IMR-90 (cell line): ENCODE data around the gene WBP1L. TPM values are rescaled to one million over a fixed set of nuclear protein-coding genes. Genes with fewer than 3 reads are reported as not detected.

Source experiments
- ATAC-seq: fragments of 200-7000 bp; cut with Tn5 transposase; 2 replicates; pipeline ENCODE4 v1.9.1; 2020; ENCODE audit warnings: low read depth, mild to moderate bottlenecking, moderate library complexity
- BruUV-seq: library from RNA; stranded (reverse); fragments of 400-500 nt; replicated peaks from 2 replicates; lab custom pipeline; 2021; lab: Mats Ljungman, UMichigan
- CTCF ChIA-PET: fragments of 300-600 bp; formaldehyde crosslinking; extraction: SDS; loops from one replicate; lab custom pipeline; 2021; ENCODE audit warnings: antibody characterized with exemption; lab: Yijun Ruan, JAX
- POLR2A ChIA-PET: fragments of 300-600 bp; sonication (Branson Sonifier 250); formaldehyde crosslinking; loops from one replicate; lab custom pipeline; 2022; ENCODE audit warnings: antibody characterized with exemption; ENCODE audit not compliant: unreplicated experiment; lab: Charles Lee
- DNase-seq: peaks from one replicate; pipeline ENCODE4 v3.0.0; 2013
- H2AFZ ChIP-seq: replicated peaks from 2 replicates; pipeline ENCODE3; 2013; ENCODE audit warnings: low read length, mild to moderate bottlenecking; ENCODE audit not compliant: poor library complexity
- H2AK5ac ChIP-seq: 2 replicates; pipeline ENCODE4 v1.6.1; 2013; ENCODE audit warnings: low read depth, low read length, inconsistent platforms
- H2AK9ac ChIP-seq: replicated peaks from 2 replicates; pipeline ENCODE3; 2013; ENCODE audit warnings: mild to moderate bottlenecking, low read depth, low read length, moderate library complexity; ENCODE audit not compliant: poor library complexity
- H2BK120ac ChIP-seq: 2 replicates; pipeline ENCODE4 v1.6.1; 2013; ENCODE audit warnings: low read depth, low read length, inconsistent platforms
- H2BK15ac ChIP-seq: 3 replicates; pipeline ENCODE4 v1.6.1; 2013; ENCODE audit warnings: low read depth, low read length, inconsistent platforms
- H2BK20ac ChIP-seq: 2 replicates; pipeline ENCODE4 v1.6.1; 2013; ENCODE audit warnings: low read depth, mild to moderate bottlenecking, inconsistent platforms, low read length, moderate library complexity
- H2BK5ac ChIP-seq: 2 replicates; pipeline ENCODE4 v1.6.1; 2013; ENCODE audit warnings: mild to moderate bottlenecking, low read depth, low read length, inconsistent platforms; ENCODE audit not compliant: poor library complexity, severe bottlenecking
- H3K14ac ChIP-seq: replicated peaks from 2 replicates; pipeline ENCODE4 v1.6.1; 2013; ENCODE audit warnings: low read depth, low read length, inconsistent platforms
- H3K18ac ChIP-seq: 2 replicates; pipeline ENCODE4 v1.6.1; 2013; ENCODE audit warnings: low read depth, low read length, control low read depth
- H3K23ac ChIP-seq: 2 replicates; pipeline ENCODE4 v1.6.1; 2013; ENCODE audit warnings: low read depth, low read length, inconsistent platforms
- H3K27ac ChIP-seq: 2 replicates; pipeline ENCODE4 v1.5.1; 2013; ENCODE audit warnings: mild to moderate bottlenecking, control low read depth, low read length; ENCODE audit not compliant: insufficient read depth
- H3K27me3 ChIP-seq: 2 replicates; pipeline ENCODE4 v1.6.1; 2013; ENCODE audit warnings: low read length; ENCODE audit not compliant: control insufficient read depth, insufficient read depth
- H3K36me3 ChIP-seq: 2 replicates; pipeline ENCODE4 v1.6.1; 2013; ENCODE audit warnings: low read length, mixed read lengths; ENCODE audit not compliant: control insufficient read depth, insufficient read depth
- H3K4ac ChIP-seq: 2 replicates; pipeline ENCODE4 v1.6.1; 2013; ENCODE audit warnings: low read depth, low read length, inconsistent platforms
- H3K4me1 ChIP-seq: 2 replicates; pipeline ENCODE4 v1.6.1; 2013; ENCODE audit warnings: low read length, mixed read lengths; ENCODE audit not compliant: control insufficient read depth, insufficient read depth
- H3K4me2 ChIP-seq: 2 replicates; pipeline ENCODE4 v1.6.1; 2013; ENCODE audit warnings: low read depth, mild to moderate bottlenecking, control low read depth, low read length, moderate library complexity
- H3K4me3 ChIP-seq: 2 replicates; pipeline ENCODE4 v1.5.1; 2013; ENCODE audit warnings: low read depth, mild to moderate bottlenecking, control low read depth, low read length, moderate library complexity; ENCODE audit not compliant: insufficient read depth
- H3K56ac ChIP-seq: 2 replicates; pipeline ENCODE4 v1.6.1; 2013; ENCODE audit warnings: low read length, inconsistent platforms; ENCODE audit not compliant: insufficient read depth; ENCODE audit errors: extremely low read depth
- H3K79me1 ChIP-seq, 2 experiments: 2 replicates each; pipeline ENCODE4 v1.6.1; 2013; ENCODE audit warnings: low read length in 2 of 2, inconsistent platforms in 1 of 2, low read depth in 1 of 2
- H3K9ac ChIP-seq: 2 replicates; pipeline ENCODE4 v1.6.1; 2013; ENCODE audit warnings: low read depth, low read length, control low read depth
- H3K9me1 ChIP-seq: 2 replicates; pipeline ENCODE4 v1.6.1; 2013; ENCODE audit warnings: low read length, inconsistent platforms; ENCODE audit not compliant: insufficient read depth
- H3K9me3 ChIP-seq: 2 replicates; pipeline ENCODE4 v1.6.1; 2013; ENCODE audit warnings: low read length; ENCODE audit not compliant: control insufficient read depth, insufficient read depth
- H4K20me1 ChIP-seq: 2 replicates; pipeline ENCODE4 v1.6.1; 2013; ENCODE audit warnings: low read length, inconsistent platforms; ENCODE audit not compliant: insufficient read depth
- H4K5ac ChIP-seq: 2 replicates; pipeline ENCODE4 v1.6.1; 2013; ENCODE audit warnings: mild to moderate bottlenecking, low read depth, low read length, control low read depth
- H4K8ac ChIP-seq, 2 experiments: 2 replicates each; pipeline ENCODE4 v1.6.1; 2013; ENCODE audit warnings: low read depth in 2 of 2, low read length in 2 of 2, control low read depth in 1 of 2, inconsistent platforms in 1 of 2
- H4K91ac ChIP-seq: 2 replicates; pipeline ENCODE4 v1.6.1; 2013; ENCODE audit warnings: low read depth, low read length, inconsistent platforms; ENCODE audit not compliant: insufficient read depth
- RFX5 ChIP-seq: IDR thresholded peaks from 2 replicates; pipeline ENCODE4 v1.8.0; 2012; ENCODE audit warnings: low read depth, mild to moderate bottlenecking, low read length, moderate library complexity
- WGBS, 2 experiments: methylation state at CpG; one replicate each; pipeline versions ENCODE4 v1.1.5 to v1.1.7; 2013; ENCODE audit warnings: missing lambda C conversion rate in 2 of 2; ENCODE audit not compliant: insufficient read length in 1 of 2; ENCODE audit errors: extremely low coverage in 2 of 2; 5-methylcytosine and 5-hydroxymethylcytosine counted together
- dilution Hi-C: fragments of 300-500 bp; cut with HindIII; formaldehyde crosslinking; loops from one replicate; pipeline ENCODE4 v1.14.3; 2018; ENCODE audit warnings: low sequenced_read_pairs; ENCODE audit not compliant: unreplicated experiment
- in situ Hi-C: fragments of 300-500 bp; cut with MboI; formaldehyde crosslinking; loops from 3 replicates; pipeline ENCODE4 v1.14.3; 2019; ENCODE audit warnings: low sequenced_read_pairs, inconsistent platforms, mixed read lengths
- intact Hi-C: fragments of 100-400 bp; cut with micrococcal nuclease; formaldehyde crosslinking; loops from 2 replicates; pipeline ENCODE4 v1.10.0; 2022
- polyA plus RNA-seq, 3 experiments: library from polyadenylated mRNA; depleted of rRNA; stranded (reverse); fragments of >200 nt; gene quantifications; 2 replicates each; pipeline ENCODE4 v1.2.3, GENCODE V29; 2012; ENCODE audit warnings: low replicate concordance in 1 of 3
- total RNA-seq: library from RNA; depleted of rRNA; stranded (reverse); fragments of >200 nt; gene quantifications from 2 replicates; pipeline ENCODE4 v1.2.3, GENCODE V29; 2012

Gene WBP1L
- total and polyA plus RNA-seq, 2 of the 4 experiments (the other 2 are of a cell fraction), result 20.7 to 31.0 TPM

- no peak overlapping the region for H4K8ac ChIP-seq
- dilution Hi-C loops (no loop called here), intact Hi-C loops (no loop called here), in situ Hi-C loops (no loop called here)
- H3K14ac ChIP-seq, result peak overlapping the region; percentile 40; the same call in 1 of the 2 replicates
- ChIA-PET CTCF (no interaction called here), POLR2A (no interaction called here)
- H3K23ac ChIP-seq, result no peak overlapping the region
- no peak overlapping the region for H2BK15ac ChIP-seq
- BruUV-seq, result no TSS peak
- no peak overlapping the region for H3K27ac ChIP-seq
- ATAC-seq (no peak), DNase-seq (peak; percentile 23)
- H2BK20ac ChIP-seq, result no peak overlapping the region
- WGBS, 2 experiments, result 78% methylated on average over 4 of the region's 5 CpGs; no CpG with 5 or more reads in 1 of the 2 experiments
- no peak overlapping the region for H2BK120ac ChIP-seq
- no peak overlapping the region for H4K91ac ChIP-seq
- H3K4me2 ChIP-seq, result no peak overlapping the region
- peaks cover 31% of the 10 kb centered on the region for H3K9me1 ChIP-seq
- H3K4ac ChIP-seq, result no peak overlapping the region; the same call in 1 of the 2 replicates
- no peaks in the 10 kb centered on the region for H3K9me3 ChIP-seq
- no peaks in the 10 kb centered on the region for H3K36me3 ChIP-seq
- no peak overlapping the region for H3K4me3 ChIP-seq
- H4K20me1 ChIP-seq, result peaks cover 82% of the 10 kb centered on the region
- H4K5ac ChIP-seq, result no peak overlapping the region
- no peak overlapping the region for H2BK5ac ChIP-seq
- no peak overlapping the region for H2AFZ ChIP-seq
- peak overlapping the region; percentile 68 for H2AK9ac ChIP-seq
- H3K56ac ChIP-seq, result no peak overlapping the region
- H3K18ac ChIP-seq, result no peak overlapping the region
- H3K9ac ChIP-seq, result no peak overlapping the region
- no peaks in the 10 kb centered on the region; the same call in 1 of the 2 replicates for H3K27me3 ChIP-seq
- H3K79me1 ChIP-seq, result peaks cover 47 to 75% of the 10 kb centered on the region in 2 experiments
- H3K4me1 ChIP-seq, result peaks cover 25% of the 10 kb centered on the region
- no peak for TF ChIP-seq RFX5
- peak overlapping the region; percentile 69; the same call in 1 of the 2 replicates for H2AK5ac ChIP-seq
These were observed 30.2 kb downstream of the WBP1L start for GRCh38 chr10:102773986-102774385.
